Measurements from ENCODE around the gene BRD3OS. TPM values are rescaled to one million over a fixed set of nuclear protein-coding genes. Genes with fewer than 3 reads are reported as not detected.

BRD3OS gene
- total and polyA plus RNA-seq, 2 experiments from 2014 or later = 9.2 to 16.0 TPM

DNA sequence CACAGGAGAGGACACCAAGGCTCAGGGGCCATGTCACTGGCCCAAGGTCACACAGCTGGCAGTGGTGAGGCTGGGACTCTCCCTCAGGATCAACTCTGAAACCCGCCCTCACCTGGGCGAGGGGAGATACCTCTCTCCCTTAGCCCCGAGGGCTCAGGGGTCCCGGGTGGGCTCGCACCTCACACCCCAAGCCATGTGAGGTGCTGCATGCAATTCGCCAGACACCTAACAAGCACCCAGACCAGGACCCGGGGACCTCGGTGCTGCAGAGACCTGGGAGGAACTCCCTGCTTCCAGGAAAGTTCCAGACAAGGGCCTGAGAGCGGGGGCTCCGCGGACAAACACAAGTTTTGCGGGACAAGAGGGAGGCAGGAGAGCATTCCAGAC is 23.3 kb downstream of the BRD3OS start (continued):
- TF ChIP-seq, protein P1, sequence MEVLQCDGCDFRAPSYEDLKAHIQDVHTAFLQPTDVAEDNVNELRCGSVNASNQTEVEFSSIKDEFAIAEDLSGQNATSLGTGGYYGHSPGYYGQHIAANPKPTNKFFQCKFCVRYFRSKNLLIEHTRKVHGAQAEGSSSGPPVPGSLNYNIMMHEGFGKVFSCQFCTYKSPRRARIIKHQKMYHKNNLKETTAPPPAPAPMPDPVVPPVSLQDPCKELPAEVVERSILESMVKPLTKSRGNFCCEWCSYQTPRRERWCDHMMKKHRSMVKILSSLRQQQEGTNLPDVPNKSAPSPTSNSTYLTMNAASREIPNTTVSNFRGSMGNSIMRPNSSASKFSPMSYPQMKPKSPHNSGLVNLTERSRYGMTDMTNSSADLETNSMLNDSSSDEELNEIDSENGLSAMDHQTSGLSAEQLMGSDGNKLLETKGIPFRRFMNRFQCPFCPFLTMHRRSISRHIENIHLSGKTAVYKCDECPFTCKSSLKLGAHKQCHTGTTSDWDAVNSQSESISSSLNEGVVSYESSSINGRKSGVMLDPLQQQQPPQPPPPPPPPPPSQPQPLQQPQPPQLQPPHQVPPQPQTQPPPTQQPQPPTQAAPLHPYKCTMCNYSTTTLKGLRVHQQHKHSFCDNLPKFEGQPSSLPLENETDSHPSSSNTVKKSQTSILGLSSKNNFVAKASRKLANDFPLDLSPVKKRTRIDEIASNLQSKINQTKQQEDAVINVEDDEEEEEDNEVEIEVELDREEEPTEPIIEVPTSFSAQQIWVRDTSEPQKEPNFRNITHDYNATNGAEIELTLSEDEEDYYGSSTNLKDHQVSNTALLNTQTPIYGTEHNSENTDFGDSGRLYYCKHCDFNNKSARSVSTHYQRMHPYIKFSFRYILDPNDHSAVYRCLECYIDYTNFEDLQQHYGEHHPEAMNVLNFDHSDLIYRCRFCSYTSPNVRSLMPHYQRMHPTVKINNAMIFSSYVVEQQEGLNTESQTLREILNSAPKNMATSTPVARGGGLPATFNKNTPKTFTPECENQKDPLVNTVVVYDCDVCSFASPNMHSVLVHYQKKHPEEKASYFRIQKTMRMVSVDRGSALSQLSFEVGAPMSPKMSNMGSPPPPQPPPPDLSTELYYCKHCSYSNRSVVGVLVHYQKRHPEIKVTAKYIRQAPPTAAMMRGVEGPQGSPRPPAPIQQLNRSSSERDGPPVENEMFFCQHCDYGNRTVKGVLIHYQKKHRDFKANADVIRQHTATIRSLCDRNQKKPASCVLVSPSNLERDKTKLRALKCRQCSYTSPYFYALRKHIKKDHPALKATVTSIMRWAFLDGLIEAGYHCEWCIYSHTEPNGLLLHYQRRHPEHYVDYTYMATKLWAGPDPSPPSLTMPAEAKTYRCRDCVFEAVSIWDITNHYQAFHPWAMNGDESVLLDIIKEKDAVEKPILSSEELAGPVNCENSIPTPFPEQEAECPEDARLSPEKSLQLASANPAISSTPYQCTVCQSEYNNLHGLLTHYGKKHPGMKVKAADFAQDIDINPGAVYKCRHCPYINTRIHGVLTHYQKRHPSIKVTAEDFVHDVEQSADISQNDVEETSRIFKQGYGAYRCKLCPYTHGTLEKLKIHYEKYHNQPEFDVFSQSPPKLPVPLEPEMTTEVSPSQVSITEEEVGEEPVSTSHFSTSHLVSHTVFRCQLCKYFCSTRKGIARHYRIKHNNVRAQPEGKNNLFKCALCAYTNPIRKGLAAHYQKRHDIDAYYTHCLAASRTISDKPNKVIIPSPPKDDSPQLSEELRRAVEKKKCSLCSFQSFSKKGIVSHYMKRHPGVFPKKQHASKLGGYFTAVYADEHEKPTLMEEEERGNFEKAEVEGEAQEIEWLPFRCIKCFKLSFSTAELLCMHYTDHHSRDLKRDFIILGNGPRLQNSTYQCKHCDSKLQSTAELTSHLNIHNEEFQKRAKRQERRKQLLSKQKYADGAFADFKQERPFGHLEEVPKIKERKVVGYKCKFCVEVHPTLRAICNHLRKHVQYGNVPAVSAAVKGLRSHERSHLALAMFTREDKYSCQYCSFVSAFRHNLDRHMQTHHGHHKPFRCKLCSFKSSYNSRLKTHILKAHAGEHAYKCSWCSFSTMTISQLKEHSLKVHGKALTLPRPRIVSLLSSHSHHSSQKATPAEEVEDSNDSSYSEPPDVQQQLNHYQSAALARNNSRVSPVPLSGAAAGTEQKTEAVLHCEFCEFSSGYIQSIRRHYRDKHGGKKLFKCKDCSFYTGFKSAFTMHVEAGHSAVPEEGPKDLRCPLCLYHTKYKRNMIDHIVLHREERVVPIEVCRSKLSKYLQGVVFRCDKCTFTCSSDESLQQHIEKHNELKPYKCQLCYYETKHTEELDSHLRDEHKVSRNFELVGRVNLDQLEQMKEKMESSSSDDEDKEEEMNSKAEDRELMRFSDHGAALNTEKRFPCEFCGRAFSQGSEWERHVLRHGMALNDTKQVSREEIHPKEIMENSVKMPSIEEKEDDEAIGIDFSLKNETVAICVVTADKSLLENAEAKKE (CRISPR knock-in tag; IDR thresholded peaks at IDR 0.05) = no peak
- no peak for TF ChIP-seq EZH2 (IDR thresholded peaks at IDR 0.05; ENCODE audit: low read depth, unreplicated experiment)

DNA sequence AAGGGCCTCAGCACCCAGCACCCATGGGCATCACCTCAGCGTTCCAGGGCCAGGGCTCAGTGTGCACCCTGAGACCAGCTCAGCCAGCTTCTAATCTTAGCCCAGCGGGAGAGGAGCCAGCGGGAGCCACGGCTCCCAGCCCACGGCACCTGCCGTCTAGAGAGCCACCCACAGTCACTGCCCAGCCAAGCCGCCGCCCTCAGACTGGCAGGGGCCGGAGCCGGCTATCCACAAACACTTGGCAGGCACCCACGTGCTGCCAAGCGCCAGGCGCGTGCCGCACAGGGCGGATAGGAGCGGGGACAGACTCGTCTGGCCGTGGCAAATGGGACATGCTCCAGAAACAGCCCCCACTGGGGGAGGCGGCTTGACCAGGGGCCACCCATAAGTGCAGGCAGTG is 24.0 kb downstream of the BRD3OS start:
- Mint-ChIP-seq H3K27ac (no peak overlapping the region), H3K36me3 (ENCODE audit: low read depth) (peaks cover 61% of the 10 kb centered on the region), H3K4me1 (no peaks in the 10 kb centered on the region), H3K27me3 (ENCODE audit: insufficient read depth, low read depth, poor library complexity) (peaks cover 6% of the 10 kb centered on the region), H3K9me3 (no peaks in the 10 kb centered on the region), H3K4me3 (no peak overlapping the region)
- no peaks in the 10 kb centered on the region; the same call in none of the 2 replicates for H4K20me1 ChIP-seq (replicated peaks; ENCODE audit: insufficient read depth)
- peaks cover 10% of the 10 kb centered on the region; the same call in 1 of the 2 replicates for H3K36me3 ChIP-seq (ENCODE audit: insufficient read depth)
- no peak overlapping the region for H3K4me2 ChIP-seq
- no peak overlapping the region for H3K27ac ChIP-seq (ENCODE audit: low read depth)
- peaks cover 8% of the 10 kb centered on the region for H3K79me2 ChIP-seq (replicated peaks; ENCODE audit: insufficient read depth)
- ATAC-seq (no peak), DNase-seq (ENCODE audit: low spot score) (no peak)
- no peak overlapping the region for H2AFZ ChIP-seq
- no peaks in the 10 kb centered on the region for H3K4me1 ChIP-seq (ENCODE audit: insufficient read depth)
- H3K27me3 ChIP-seq (ENCODE audit: insufficient read depth) = no peaks in the 10 kb centered on the region
- no peaks in the 10 kb centered on the region for H3K9me2 ChIP-seq (ENCODE audit: insufficient read depth)
- H3K4me3 ChIP-seq = no peak overlapping the region
- no peaks in the 10 kb centered on the region for H3F3A ChIP-seq (replicated peaks; ENCODE audit: low read depth)
- TF ChIP-seq, protein P2, sequence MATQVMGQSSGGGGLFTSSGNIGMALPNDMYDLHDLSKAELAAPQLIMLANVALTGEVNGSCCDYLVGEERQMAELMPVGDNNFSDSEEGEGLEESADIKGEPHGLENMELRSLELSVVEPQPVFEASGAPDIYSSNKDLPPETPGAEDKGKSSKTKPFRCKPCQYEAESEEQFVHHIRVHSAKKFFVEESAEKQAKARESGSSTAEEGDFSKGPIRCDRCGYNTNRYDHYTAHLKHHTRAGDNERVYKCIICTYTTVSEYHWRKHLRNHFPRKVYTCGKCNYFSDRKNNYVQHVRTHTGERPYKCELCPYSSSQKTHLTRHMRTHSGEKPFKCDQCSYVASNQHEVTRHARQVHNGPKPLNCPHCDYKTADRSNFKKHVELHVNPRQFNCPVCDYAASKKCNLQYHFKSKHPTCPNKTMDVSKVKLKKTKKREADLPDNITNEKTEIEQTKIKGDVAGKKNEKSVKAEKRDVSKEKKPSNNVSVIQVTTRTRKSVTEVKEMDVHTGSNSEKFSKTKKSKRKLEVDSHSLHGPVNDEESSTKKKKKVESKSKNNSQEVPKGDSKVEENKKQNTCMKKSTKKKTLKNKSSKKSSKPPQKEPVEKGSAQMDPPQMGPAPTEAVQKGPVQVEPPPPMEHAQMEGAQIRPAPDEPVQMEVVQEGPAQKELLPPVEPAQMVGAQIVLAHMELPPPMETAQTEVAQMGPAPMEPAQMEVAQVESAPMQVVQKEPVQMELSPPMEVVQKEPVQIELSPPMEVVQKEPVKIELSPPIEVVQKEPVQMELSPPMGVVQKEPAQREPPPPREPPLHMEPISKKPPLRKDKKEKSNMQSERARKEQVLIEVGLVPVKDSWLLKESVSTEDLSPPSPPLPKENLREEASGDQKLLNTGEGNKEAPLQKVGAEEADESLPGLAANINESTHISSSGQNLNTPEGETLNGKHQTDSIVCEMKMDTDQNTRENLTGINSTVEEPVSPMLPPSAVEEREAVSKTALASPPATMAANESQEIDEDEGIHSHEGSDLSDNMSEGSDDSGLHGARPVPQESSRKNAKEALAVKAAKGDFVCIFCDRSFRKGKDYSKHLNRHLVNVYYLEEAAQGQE (IDR thresholded peaks at IDR 0.05; ENCODE audit: unreplicated experiment) = no peak
- TF ChIP-seq, protein P1 (CRISPR knock-in tag; IDR thresholded peaks at IDR 0.05) = no peak
- TF ChIP-seq CREB1 (CRISPR knock-in tag; IDR thresholded peaks at IDR 0.05; ENCODE audit: low read depth) = no peak
- TF ChIP-seq JUNB (IDR thresholded peaks at IDR 0.05; ENCODE audit: unreplicated experiment) = no peak
